TTC549 (cell line): ENCODE results near the gene NIPAL1.

Experiments used
- FAIRE-seq: peaks from 2 replicates; lab custom pipeline; 2012; peaks lifted over from hg19 to GRCh38; lab: Jason Lieb, UNC

NIPAL1 gene

GRCh38 chr4:48067536-48067935 is 51.0 kb downstream of the NIPAL1 start:
- no peak for FAIRE-seq

- no peak for FAIRE-seq
These were observed 51.6 kb downstream of the NIPAL1 start for GRCh38 chr4:48068182-48068581.

- FAIRE-seq = no peak
These were observed 52.5 kb downstream of the NIPAL1 start for GRCh38 chr4:48069026-48069425.

GRCh38 chr4:48071191-48071590 is 54.6 kb downstream of the NIPAL1 start:
- no peak for FAIRE-seq

DNA sequence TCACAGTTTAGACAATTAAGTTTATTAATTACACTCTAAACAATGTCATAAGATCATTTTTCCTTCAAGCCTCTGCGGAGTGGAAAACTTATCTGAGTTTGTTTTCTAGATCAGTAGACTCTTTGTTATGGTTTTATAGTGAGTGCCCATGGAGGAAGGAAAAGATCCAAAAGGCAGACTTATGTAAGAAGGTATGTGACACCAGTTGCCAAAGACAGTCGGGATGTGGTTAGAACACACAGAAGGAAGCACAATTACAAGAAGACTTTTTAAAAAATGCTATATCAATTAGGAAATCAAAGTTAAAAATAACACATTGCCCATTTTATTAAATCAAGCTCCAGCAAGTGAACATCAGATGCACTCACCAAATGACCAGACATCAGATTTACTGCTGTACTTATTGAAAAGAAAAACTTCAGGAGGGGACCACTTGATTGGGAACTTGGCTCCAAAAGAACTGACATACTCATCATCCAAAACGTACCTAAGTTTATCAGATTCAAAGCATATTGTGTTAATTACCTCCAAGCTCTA is 57.1 kb downstream of the NIPAL1 start:
- no peak for FAIRE-seq

DNA sequence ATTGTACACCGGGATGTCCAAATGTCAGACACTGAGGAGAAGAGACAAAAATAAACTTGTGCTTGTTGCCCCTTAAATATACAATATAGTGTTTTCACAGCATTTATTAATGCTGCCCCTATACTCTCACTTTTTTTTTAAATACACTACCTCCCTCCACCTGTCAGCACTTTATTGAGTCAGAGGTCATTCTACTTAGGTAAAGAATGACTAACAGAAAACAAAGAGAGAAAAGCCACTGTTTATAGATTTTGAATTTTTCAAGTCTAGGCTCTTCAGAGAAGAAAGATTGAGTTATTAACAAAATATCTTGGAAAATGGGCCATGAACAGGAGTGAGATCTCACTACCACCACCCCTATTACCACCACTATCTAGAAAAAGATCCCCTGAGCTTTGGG is 58.1 kb downstream of the NIPAL1 start:
- no peak for FAIRE-seq

- FAIRE-seq = no peak
These were observed 61.9 kb downstream of the NIPAL1 start for GRCh38 chr4:48078425-48078824.

DNA sequence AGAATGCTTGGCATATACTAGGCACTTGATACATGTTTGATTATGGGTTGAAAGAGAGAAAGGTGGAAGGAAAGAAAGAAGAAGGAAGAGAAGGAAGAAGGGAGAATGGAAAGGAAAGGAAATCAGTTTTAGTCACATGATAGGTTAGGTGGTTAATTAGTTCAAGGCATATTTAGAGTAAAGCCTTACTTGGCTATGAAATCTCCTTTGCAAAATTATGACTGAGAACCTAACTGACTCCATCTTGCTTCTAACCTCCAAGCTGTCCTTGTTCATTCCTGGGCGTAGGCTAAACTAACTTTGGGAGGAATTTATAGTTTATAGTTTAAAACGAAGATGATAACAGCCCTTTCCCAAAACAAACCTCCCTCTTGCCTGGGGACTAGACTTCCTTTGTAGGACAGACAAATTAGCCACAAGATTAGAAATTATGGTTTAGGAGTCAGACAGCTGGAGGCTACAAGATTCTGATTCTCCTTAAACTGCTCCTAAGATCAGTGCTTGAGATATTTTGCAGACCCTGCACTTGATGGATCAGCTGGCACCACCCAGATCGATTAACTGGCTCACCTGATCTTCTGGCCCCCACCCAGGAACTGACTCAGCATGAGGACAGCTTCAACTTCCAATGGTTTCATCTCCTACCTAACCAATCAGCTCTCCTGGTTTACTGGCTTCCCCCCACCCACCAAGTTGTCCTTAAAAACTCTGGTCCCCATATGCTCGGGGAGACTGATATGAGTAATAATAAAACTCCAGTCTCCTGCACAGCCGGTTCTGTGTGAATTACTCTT is 62.5 kb downstream of the NIPAL1 start:
- no peak for FAIRE-seq

DNA sequence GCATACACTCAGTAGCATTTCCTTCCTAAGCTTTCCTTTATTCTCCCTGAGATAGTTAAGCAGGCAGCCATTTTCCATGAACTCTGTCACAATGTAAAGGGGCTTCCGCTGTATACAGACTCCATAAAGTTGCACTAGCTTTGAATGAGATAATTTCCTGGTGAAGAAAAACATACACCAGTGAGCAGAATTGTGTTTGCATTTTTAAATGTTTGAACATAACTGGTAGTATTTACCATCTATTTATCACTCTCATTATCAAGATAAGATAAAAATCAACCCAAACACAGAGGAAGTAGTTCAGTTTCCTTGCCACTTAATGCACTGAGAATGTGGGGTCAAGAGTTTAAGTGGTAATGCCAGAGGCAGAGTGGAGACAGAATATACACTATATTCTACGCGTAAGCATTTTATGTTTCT is 63.4 kb downstream of the NIPAL1 start:
- no peak for FAIRE-seq

- FAIRE-seq = no peak
These were observed 64.6 kb downstream of the NIPAL1 start for GRCh38 chr4:48081196-48081595.

DNA sequence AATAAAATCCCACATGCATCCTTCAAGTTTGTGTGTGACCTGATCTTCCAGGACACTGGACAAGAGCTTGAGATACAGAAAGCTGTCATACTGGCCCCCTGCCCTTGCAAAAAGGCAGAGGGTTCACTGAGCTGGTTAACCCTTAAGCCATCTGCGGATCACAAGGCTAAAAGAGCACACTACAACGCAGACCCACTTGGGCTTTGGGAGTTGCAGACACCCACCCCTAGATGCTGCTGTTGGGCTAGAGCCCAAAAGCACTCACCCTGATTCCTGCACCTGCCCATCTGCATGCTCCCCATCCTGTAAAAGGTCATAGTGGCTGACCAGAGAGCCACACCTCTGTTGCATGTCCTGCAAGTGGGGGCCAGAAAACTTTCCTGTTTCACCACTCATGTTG is 66.4 kb downstream of the NIPAL1 start:
- no peak for FAIRE-seq

- no peak for FAIRE-seq
These were observed 69.4 kb downstream of the NIPAL1 start for GRCh38 chr4:48085821-48086589.
